Esophagus squamous epithelium (tissue), 4 donors: Measurements from ENCODE around the gene ZNF428.

Experiments
- POLR2A ChIP-seq, 4 donors: fragments of 450-650 bp; IDR thresholded peaks; one replicate each; pipeline ENCODE4 v1.6.1; 2017; ENCODE audit warnings: antibody characterized with exemption in 4 of 4, mild to moderate bottlenecking in 4 of 4, moderate library complexity in 3 of 4
- TF ChIP-seq, protein P1 (sequence below), 6 experiments: fragments of 450-650 bp in 4 of 6; fragments of 200-600 bp in 2 of 6; sonication (generic) in 2 of 6; IDR thresholded peaks; one replicate each; pipeline ENCODE4 v1.5.1; 2016 to 2019; ENCODE audit warnings: antibody characterized with exemption in 6 of 6, mild to moderate bottlenecking in 4 of 6, moderate library complexity in 4 of 6

DNA sequence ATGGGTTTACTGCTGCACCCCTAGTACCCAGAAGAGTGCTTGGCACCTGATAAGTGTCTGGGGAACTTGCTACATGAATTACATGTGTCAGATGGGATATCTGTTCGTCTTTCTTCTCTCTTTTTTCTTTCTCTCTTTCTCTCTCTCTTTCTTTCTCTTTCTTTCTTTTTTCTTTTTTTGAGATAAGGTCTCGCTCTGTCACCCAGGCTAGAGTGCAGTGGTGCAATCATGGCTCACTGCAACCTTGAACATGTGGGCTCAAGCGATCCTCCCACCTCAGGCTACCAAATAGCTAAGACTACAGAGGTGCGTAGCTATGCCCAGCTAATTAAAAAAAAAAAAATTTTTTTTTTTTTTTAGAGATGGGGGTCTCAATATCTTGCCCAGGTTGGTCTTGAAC is 14.1 kb upstream of the ZNF428 start:
- TF ChIP-seq, protein P1, sequence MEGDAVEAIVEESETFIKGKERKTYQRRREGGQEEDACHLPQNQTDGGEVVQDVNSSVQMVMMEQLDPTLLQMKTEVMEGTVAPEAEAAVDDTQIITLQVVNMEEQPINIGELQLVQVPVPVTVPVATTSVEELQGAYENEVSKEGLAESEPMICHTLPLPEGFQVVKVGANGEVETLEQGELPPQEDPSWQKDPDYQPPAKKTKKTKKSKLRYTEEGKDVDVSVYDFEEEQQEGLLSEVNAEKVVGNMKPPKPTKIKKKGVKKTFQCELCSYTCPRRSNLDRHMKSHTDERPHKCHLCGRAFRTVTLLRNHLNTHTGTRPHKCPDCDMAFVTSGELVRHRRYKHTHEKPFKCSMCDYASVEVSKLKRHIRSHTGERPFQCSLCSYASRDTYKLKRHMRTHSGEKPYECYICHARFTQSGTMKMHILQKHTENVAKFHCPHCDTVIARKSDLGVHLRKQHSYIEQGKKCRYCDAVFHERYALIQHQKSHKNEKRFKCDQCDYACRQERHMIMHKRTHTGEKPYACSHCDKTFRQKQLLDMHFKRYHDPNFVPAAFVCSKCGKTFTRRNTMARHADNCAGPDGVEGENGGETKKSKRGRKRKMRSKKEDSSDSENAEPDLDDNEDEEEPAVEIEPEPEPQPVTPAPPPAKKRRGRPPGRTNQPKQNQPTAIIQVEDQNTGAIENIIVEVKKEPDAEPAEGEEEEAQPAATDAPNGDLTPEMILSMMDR (IDR thresholded peaks at IDR 0.05), result no peak
- TF ChIP-seq POLR2A (IDR thresholded peaks at IDR 0.05), result no peak
